ENCODE measurements around the gene OR10G8.

OR10G8 gene

GRCh38 chr11:124079631-124080326 is 53.2 kb downstream of the OR10G8 start:
- no peak for DNase-seq

Data from hippocampal formation (tissue), 2 donors.